Liver (tissue), 9 donors: ENCODE measurements around the gene XYLT1. TPM values are rescaled to one million over a fixed set of nuclear protein-coding genes. Genes with fewer than 3 reads are reported as not detected.

Experiments used
- DNase-seq: peaks from one replicate; pipeline ENCODE4 v3.0.0-alpha.2; 2017; ENCODE audit warnings: low spot score
- H3K27ac ChIP-seq, 2 donors: one replicate each; pipeline ENCODE4 v1.7.0; 2013; ENCODE audit warnings: inconsistent platforms in 2 of 2, low read length in 2 of 2, control low read depth in 1 of 2, low read depth in 1 of 2, mild to moderate bottlenecking in 1 of 2
- H3K27me3 ChIP-seq, 4 donors: one replicate each; pipeline versions ENCODE4 v1.6.1 to v1.7.0; 2013; ENCODE audit warnings: low read length in 3 of 4, inconsistent platforms in 1 of 4, mild to moderate bottlenecking in 1 of 4, moderate library complexity in 1 of 4; ENCODE audit not compliant: control insufficient read depth in 4 of 4, insufficient read depth in 4 of 4
- H3K36me3 ChIP-seq, 4 donors: one replicate each; pipeline versions ENCODE4 v1.6.1 to v1.7.0; 2013; ENCODE audit warnings: low read length in 3 of 4, mild to moderate bottlenecking in 3 of 4, low read depth in 1 of 4, moderate library complexity in 1 of 4; ENCODE audit not compliant: control insufficient read depth in 4 of 4, insufficient read depth in 3 of 4
- H3K4me1 ChIP-seq, 4 donors: one replicate each; pipeline versions ENCODE4 v1.6.1 to v1.7.0; 2013; ENCODE audit warnings: low read length in 3 of 4, mild to moderate bottlenecking in 3 of 4, moderate library complexity in 1 of 4; ENCODE audit not compliant: control insufficient read depth in 4 of 4, insufficient read depth in 4 of 4
- H3K4me3 ChIP-seq, 3 donors: one replicate each; pipeline versions ENCODE4 v1.6.1 to v1.7.0; 2013; ENCODE audit warnings: low read length in 3 of 3, control low read depth in 1 of 3, low read depth in 1 of 3, mild to moderate bottlenecking in 1 of 3
- H3K9ac ChIP-seq, 2 donors: one replicate each; pipeline ENCODE4 v1.7.0; 2013; ENCODE audit warnings: low read length in 2 of 2, mild to moderate bottlenecking in 2 of 2, moderate library complexity in 2 of 2, control low read depth in 1 of 2, low read depth in 1 of 2
- H3K9me3 ChIP-seq, 4 donors: one replicate each; pipeline versions ENCODE4 v1.6.1 to v1.7.0; 2013; ENCODE audit warnings: low read length in 3 of 4; ENCODE audit not compliant: control insufficient read depth in 4 of 4
- EGR1 ChIP-seq, 2 donors: IDR thresholded peaks; 2 replicates each; pipeline ENCODE4 v1.6.1; 2016 to 2018; ENCODE audit warnings: antibody characterized with exemption in 2 of 2, low read depth in 2 of 2
- FOXA1 ChIP-seq: IDR thresholded peaks from 2 replicates; pipeline ENCODE4 v1.6.1; 2016; ENCODE audit warnings: antibody characterized with exemption
- FOXA2 ChIP-seq: IDR thresholded peaks from 2 replicates; pipeline ENCODE4 v1.6.1; 2016; ENCODE audit warnings: antibody characterized with exemption
- GABPA ChIP-seq, 2 donors: IDR thresholded peaks in 1 of 2; conservative IDR thresholded peaks in 1 of 2; 2 replicates each; pipeline ENCODE4 v1.6.1; 2016; ENCODE audit warnings: antibody characterized with exemption in 2 of 2, mild to moderate bottlenecking in 1 of 2, moderate library complexity in 1 of 2
- HNF4A ChIP-seq, 2 donors: conservative IDR thresholded peaks; 2 replicates each; pipeline ENCODE4 v1.6.1; 2016; ENCODE audit warnings: antibody characterized with exemption in 2 of 2, mild to moderate bottlenecking in 2 of 2
- HNF4G ChIP-seq: IDR thresholded peaks from 2 replicates; pipeline ENCODE4 v1.6.1; 2016; ENCODE audit warnings: antibody characterized with exemption
- JUND ChIP-seq, 2 donors: IDR thresholded peaks; 2 replicates each; pipeline ENCODE4 v1.6.1; 2016; ENCODE audit warnings: antibody characterized with exemption in 2 of 2
- NR2F2 ChIP-seq: IDR thresholded peaks from 2 replicates; pipeline ENCODE4 v1.6.1; 2016; ENCODE audit warnings: antibody characterized with exemption
- RXRA ChIP-seq, 2 donors: IDR thresholded peaks; 2 replicates each; pipeline ENCODE4 v1.6.1; 2017 to 2018; ENCODE audit warnings: antibody characterized with exemption in 2 of 2, mild to moderate bottlenecking in 1 of 2
- SP1 ChIP-seq: IDR thresholded peaks from 2 replicates; pipeline ENCODE4 v1.6.1; 2018; ENCODE audit warnings: antibody characterized with exemption, mild to moderate bottlenecking
- TAF1 ChIP-seq: conservative IDR thresholded peaks from 2 replicates; pipeline ENCODE4 v1.6.1; 2016; ENCODE audit warnings: antibody characterized with exemption, mild to moderate bottlenecking
- YY1 ChIP-seq: IDR thresholded peaks from 2 replicates; pipeline ENCODE4 v1.6.1; 2016; ENCODE audit warnings: antibody characterized with exemption, mild to moderate bottlenecking
- WGBS: extraction: QIAGEN DNeasy Blood & Tissue Kit; methylation state at CpG from one replicate; pipeline ENCODE4 v1.1.7; 2013; 5-methylcytosine and 5-hydroxymethylcytosine counted together
- polyA plus RNA-seq, 2 donors: library from polyadenylated mRNA; stranded (reverse) in 1 of 2; unstranded in 1 of 2; fragments of 200-250 nt in 1 of 2; fragments of >200 nt in 1 of 2; fragmentation: Nextera tagmentation in 1 of 2; extraction: Ambion mirVana in 1 of 2; gene quantifications; one replicate each; pipeline versions ENCODE4 v1.2.1 to v1.2.3, GENCODE V29; 2013 to 2015
- total RNA-seq, 2 donors: library from RNA; depleted of rRNA; stranded (reverse); fragments of >200 nt; gene quantifications; one replicate each; pipeline ENCODE4 v1.2.3, GENCODE V29; 2014
- TF ChIP-seq, protein P1 (sequence below): IDR thresholded peaks from 2 replicates; pipeline ENCODE4 v1.6.1; 2016; ENCODE audit warnings: antibody characterized with exemption, mild to moderate bottlenecking
- TF ChIP-seq, protein P2 (sequence below): fragments of 150-350 bp; IDR thresholded peaks from 2 replicates; pipeline ENCODE4 v1.5.1; 2017; ENCODE audit warnings: improper control_type of control experiment, low read depth, low read length; ENCODE audit not compliant: missing input control
- TF ChIP-seq, protein P3 (sequence below): IDR thresholded peaks from 2 replicates; pipeline ENCODE4 v1.6.1; 2016; ENCODE audit warnings: antibody characterized with exemption
- TF ChIP-seq, protein P4 (sequence below): IDR thresholded peaks from 2 replicates; pipeline ENCODE4 v1.6.1; 2016; ENCODE audit warnings: antibody characterized with exemption
- TF ChIP-seq, protein P5 (sequence below): IDR thresholded peaks from 2 replicates; pipeline ENCODE4 v1.6.1; 2016; ENCODE audit warnings: antibody characterized with exemption
- donor health status: healthy.
- donor health status: healthy.
- donor health status: healthy.
- donor health status: healthy.
- donor health status: healthy.

The XYLT1 gene
- total and polyA plus RNA-seq, 4 donors: 0.25 to 2.3 (median 0.53) TPM

DNA sequence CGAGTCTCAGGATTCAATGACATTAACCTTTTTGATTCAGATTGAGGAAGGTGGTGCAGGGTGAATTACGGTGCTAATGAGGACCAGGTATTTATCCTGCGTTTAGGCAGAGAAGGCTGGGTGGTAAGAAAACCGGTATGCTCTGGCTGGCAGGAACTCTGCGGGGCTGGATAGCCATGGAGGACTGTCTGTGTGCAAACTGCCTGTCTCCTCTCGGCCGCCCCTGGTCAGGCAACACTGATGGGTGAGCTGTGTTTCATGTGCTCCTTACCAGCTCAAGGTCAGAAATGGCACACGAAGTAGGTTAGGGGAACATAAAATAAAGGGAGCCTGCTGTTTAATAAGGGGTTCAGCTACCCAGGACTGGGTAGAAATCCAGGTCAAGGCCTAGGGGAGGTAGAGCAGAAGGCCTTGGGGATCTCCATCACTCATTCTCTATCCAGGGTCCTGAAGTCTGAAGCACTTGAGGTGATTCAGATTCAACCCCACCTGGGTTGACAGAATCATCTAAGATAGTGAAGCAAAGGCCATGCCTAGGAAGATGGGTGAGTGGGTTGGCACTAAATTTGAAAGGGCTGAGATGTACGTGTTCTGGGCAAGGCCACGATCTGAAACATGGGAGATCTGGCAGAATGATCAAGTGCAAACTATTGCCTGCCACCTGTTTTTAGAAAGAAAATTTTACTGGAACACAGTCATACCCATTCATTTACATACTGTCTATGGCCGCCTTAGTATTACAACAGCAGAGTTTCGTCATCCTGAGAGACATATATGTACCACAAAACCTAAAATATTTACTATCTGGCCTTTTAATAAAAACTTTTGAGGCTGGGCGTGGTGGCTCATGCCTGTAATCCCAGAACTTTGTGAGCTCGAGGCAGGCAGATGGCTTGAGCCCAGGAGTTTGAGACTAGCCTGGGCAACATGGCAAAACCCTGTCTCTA is 292.5 kb downstream of the XYLT1 start:
- no peaks in the 10 kb centered on the region for H3K27me3 ChIP-seq
- H3K9me3 ChIP-seq: no peaks in the 10 kb centered on the region
- H3K36me3 ChIP-seq: no peaks in the 10 kb centered on the region
- DNase-seq: no peak
- H3K4me1 ChIP-seq: peaks cover 0 to 9% (median 6%) of the 10 kb centered on the region in 4 donors
- no peak overlapping the region for H3K27ac ChIP-seq
- H3K4me3 ChIP-seq: no peak overlapping the region
- WGBS: 78% methylated on average over 14 of the region's 14 CpGs
- TF ChIP-seq YY1 (no peak), FOXA2 (no peak)
- TF ChIP-seq, protein P1, sequence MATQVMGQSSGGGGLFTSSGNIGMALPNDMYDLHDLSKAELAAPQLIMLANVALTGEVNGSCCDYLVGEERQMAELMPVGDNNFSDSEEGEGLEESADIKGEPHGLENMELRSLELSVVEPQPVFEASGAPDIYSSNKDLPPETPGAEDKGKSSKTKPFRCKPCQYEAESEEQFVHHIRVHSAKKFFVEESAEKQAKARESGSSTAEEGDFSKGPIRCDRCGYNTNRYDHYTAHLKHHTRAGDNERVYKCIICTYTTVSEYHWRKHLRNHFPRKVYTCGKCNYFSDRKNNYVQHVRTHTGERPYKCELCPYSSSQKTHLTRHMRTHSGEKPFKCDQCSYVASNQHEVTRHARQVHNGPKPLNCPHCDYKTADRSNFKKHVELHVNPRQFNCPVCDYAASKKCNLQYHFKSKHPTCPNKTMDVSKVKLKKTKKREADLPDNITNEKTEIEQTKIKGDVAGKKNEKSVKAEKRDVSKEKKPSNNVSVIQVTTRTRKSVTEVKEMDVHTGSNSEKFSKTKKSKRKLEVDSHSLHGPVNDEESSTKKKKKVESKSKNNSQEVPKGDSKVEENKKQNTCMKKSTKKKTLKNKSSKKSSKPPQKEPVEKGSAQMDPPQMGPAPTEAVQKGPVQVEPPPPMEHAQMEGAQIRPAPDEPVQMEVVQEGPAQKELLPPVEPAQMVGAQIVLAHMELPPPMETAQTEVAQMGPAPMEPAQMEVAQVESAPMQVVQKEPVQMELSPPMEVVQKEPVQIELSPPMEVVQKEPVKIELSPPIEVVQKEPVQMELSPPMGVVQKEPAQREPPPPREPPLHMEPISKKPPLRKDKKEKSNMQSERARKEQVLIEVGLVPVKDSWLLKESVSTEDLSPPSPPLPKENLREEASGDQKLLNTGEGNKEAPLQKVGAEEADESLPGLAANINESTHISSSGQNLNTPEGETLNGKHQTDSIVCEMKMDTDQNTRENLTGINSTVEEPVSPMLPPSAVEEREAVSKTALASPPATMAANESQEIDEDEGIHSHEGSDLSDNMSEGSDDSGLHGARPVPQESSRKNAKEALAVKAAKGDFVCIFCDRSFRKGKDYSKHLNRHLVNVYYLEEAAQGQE: peak; percentile 92
- no peak overlapping the region for H3K9ac ChIP-seq

DNA sequence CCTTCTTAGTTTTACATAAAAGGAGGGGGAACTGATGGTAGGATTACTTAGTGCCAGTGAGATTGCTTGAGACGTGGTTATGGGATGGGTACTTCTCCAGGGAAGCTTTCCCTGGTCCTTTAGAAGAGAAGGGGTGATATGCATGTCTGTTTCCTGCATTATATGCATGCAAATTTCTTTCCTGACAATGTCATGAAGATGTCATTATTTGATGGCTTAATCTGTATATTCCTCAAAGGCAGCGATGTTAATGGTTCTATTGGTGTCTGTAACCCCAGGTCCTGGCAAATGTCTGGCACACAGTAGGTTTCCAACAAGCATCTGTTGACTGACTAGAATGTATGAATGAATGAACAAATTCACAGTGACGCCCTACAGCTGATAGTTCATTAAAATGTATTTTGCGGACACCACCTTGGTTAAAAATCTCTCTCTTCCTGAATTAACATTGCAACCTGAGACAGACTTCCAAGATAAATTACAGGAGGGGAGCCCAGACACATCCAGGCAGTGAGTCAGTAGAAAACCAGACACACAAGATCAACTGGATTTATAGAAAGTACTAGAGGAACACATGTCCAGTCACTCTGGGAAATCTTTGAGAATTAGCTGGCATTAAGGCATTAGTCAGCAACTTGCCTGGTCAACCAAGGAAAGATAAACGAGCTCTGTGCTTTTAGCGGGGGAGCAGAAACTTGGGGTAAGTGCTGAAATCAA is 293.4 kb downstream of the XYLT1 start:
- no peak overlapping the region for H3K27ac ChIP-seq
- H3K27me3 ChIP-seq: no peaks in the 10 kb centered on the region
- WGBS: 79% methylated on average over 6 of the region's 6 CpGs
- TF ChIP-seq FOXA2: no peak
- no peak for TF ChIP-seq GABPA (IDR thresholded peaks at IDR 0.05 in 1 of 2, conservative IDR thresholded peaks at IDR 0.05 in 1 of 2)
- TF ChIP-seq NR2F2: no peak
- TF ChIP-seq SP1: no peak
- TF ChIP-seq, protein P1: no peak
- TF ChIP-seq RXRA (IDR thresholded peaks at IDR 0.05): no peak
- TF ChIP-seq EGR1 (IDR thresholded peaks at IDR 0.05; ENCODE audit: low read depth in 2 of 2): no peak
- no peak for TF ChIP-seq FOXA1
- TF ChIP-seq HNF4A (conservative IDR thresholded peaks at IDR 0.05): no peak
- TF ChIP-seq, protein P2, sequence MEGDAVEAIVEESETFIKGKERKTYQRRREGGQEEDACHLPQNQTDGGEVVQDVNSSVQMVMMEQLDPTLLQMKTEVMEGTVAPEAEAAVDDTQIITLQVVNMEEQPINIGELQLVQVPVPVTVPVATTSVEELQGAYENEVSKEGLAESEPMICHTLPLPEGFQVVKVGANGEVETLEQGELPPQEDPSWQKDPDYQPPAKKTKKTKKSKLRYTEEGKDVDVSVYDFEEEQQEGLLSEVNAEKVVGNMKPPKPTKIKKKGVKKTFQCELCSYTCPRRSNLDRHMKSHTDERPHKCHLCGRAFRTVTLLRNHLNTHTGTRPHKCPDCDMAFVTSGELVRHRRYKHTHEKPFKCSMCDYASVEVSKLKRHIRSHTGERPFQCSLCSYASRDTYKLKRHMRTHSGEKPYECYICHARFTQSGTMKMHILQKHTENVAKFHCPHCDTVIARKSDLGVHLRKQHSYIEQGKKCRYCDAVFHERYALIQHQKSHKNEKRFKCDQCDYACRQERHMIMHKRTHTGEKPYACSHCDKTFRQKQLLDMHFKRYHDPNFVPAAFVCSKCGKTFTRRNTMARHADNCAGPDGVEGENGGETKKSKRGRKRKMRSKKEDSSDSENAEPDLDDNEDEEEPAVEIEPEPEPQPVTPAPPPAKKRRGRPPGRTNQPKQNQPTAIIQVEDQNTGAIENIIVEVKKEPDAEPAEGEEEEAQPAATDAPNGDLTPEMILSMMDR: no peak
- TF ChIP-seq JUND (IDR thresholded peaks at IDR 0.05): no peak
- TF ChIP-seq, protein P3, sequence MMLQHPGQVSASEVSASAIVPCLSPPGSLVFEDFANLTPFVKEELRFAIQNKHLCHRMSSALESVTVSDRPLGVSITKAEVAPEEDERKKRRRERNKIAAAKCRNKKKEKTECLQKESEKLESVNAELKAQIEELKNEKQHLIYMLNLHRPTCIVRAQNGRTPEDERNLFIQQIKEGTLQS: no peak
- TF ChIP-seq YY1: no peak
- TF ChIP-seq TAF1: no peak
- TF ChIP-seq, protein P4, sequence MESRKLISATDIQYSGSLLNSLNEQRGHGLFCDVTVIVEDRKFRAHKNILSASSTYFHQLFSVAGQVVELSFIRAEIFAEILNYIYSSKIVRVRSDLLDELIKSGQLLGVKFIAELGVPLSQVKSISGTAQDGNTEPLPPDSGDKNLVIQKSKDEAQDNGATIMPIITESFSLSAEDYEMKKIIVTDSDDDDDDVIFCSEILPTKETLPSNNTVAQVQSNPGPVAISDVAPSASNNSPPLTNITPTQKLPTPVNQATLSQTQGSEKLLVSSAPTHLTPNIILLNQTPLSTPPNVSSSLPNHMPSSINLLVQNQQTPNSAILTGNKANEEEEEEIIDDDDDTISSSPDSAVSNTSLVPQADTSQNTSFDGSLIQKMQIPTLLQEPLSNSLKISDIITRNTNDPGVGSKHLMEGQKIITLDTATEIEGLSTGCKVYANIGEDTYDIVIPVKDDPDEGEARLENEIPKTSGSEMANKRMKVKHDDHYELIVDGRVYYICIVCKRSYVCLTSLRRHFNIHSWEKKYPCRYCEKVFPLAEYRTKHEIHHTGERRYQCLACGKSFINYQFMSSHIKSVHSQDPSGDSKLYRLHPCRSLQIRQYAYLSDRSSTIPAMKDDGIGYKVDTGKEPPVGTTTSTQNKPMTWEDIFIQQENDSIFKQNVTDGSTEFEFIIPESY: no peak
- TF ChIP-seq, protein P5, sequence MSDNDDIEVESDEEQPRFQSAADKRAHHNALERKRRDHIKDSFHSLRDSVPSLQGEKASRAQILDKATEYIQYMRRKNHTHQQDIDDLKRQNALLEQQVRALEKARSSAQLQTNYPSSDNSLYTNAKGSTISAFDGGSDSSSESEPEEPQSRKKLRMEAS: no peak
- TF ChIP-seq HNF4G: no peak
- peaks cover 0 to 16% (median 11%) of the 10 kb centered on the region in 4 donors for H3K4me1 ChIP-seq
- H3K4me3 ChIP-seq: no peak overlapping the region
- no peaks in the 10 kb centered on the region for H3K36me3 ChIP-seq
- no peak overlapping the region for H3K9ac ChIP-seq
- H3K9me3 ChIP-seq: no peaks in the 10 kb centered on the region
- DNase-seq: no peak
